ENCODE results near the gene ZBTB32. TPM values are rescaled to one million over a fixed set of nuclear protein-coding genes. Genes with fewer than 3 reads are reported as not detected.

The ZBTB32 gene
- total and polyA plus RNA-seq, 4 donors: 0.47 TPM; not detected in 3

DNA sequence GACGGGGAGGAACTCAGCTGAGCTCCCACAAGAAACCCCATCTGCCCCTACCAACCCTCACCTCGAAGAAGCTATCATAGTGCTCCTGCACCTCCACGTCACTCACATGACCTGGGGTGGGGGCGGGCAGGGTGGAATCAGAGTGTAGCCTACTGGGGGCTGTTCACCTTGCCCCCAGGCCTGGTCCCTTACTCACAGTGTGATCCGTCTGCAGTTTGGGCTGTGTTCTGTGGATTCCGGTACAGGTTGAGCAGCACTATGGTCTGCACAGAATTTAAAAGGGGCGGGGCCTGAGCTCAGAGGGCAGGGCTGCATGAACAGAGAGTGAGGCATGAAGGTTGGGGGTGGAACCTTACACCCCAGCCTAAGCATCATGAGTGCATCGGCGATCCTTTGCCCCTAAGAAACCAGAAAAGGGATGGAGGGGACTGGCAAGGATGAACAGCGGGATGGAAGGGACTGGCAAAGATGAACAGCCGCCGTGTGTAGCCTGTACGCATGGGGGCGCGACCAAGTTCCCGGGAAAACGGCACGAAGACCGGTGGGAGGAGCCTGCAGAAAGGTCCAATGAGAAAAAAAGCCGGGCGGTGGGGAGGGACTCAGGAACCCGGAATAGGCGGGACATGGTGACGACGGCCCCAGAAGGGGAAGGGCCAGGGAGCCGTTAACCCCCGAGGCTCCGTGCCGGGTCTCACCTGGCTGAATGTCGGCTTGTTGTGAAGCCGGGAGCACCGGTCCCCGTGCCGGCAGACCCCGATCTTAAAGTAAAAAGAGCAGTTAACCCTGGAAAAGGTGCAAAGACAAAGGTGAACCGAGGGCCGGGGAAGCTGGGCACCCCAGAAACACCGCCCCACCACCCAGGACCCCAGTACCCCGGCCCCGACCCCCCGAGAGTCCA is 40.3 kb downstream of the ZBTB32 start:
- Histone ChIP-seq H3K4me3 (ENCODE audit: low read depth in 1 of 3, low read length in 3 of 3) (peak overlapping the region; percentile 70 to 82 (median 81)), H3K9me3 (ENCODE audit: control insufficient read depth in 4 of 4, low read length in 3 of 4) (no peaks in the 10 kb centered on the region), H3K9ac (ENCODE audit: low read depth in 1 of 2, low read length in 2 of 2) (peak overlapping the region in 1 of 2 donors; percentile 77), H3K36me3 (ENCODE audit: control insufficient read depth in 4 of 4, insufficient read depth in 3 of 4, low read depth in 1 of 4, low read length in 3 of 4) (peaks cover 0 to 3% (median 0%) of the 10 kb centered on the region in 4 donors), H3K4me1 (ENCODE audit: control insufficient read depth in 4 of 4, insufficient read depth in 4 of 4, low read length in 3 of 4) (peaks cover 6 to 53% (median 37%) of the 10 kb centered on the region in 4 donors), H3K27ac (ENCODE audit: low read depth in 1 of 2, low read length in 2 of 2) (peak overlapping the region; percentile 98 to 99), H3K27me3 (ENCODE audit: control insufficient read depth in 4 of 4, insufficient read depth in 4 of 4, low read length in 3 of 4) (no peaks in the 10 kb centered on the region)
- 11% methylated on average over 41 of the region's 41 CpGs for WGBS
- DNase-seq (ENCODE audit: low spot score): peak; percentile 91
- TF ChIP-seq FOXA1 (IDR thresholded peaks at IDR 0.05) (no peak), FOXA2 (IDR thresholded peaks at IDR 0.05) (no peak), JUND (IDR thresholded peaks at IDR 0.05) (no peak), SP1 (IDR thresholded peaks at IDR 0.05) (peak; percentile 56), MAX (IDR thresholded peaks at IDR 0.05) (no peak), EGR1 (IDR thresholded peaks at IDR 0.05; ENCODE audit: low read depth in 2 of 2) (no peak), TAF1 (conservative IDR thresholded peaks at IDR 0.05) (no peak), HNF4A (conservative IDR thresholded peaks at IDR 0.05) (peak in 1 of 2 donors; percentile 12), HNF4G (IDR thresholded peaks at IDR 0.05) (no peak), YY1 (IDR thresholded peaks at IDR 0.05) (no peak), GABPA (IDR thresholded peaks at IDR 0.05 in 1 of 2, conservative IDR thresholded peaks at IDR 0.05 in 1 of 2) (no peak), ATF3 (IDR thresholded peaks at IDR 0.05) (peak; percentile 32), NR2F2 (IDR thresholded peaks at IDR 0.05) (no peak), RXRA (IDR thresholded peaks at IDR 0.05) (peak in 1 of 2 donors; percentile 6), RAD21 (IDR thresholded peaks at IDR 0.05) (peak; percentile 37 to 53), REST (IDR thresholded peaks at IDR 0.05) (no peak)
- TF ChIP-seq, protein P1, sequence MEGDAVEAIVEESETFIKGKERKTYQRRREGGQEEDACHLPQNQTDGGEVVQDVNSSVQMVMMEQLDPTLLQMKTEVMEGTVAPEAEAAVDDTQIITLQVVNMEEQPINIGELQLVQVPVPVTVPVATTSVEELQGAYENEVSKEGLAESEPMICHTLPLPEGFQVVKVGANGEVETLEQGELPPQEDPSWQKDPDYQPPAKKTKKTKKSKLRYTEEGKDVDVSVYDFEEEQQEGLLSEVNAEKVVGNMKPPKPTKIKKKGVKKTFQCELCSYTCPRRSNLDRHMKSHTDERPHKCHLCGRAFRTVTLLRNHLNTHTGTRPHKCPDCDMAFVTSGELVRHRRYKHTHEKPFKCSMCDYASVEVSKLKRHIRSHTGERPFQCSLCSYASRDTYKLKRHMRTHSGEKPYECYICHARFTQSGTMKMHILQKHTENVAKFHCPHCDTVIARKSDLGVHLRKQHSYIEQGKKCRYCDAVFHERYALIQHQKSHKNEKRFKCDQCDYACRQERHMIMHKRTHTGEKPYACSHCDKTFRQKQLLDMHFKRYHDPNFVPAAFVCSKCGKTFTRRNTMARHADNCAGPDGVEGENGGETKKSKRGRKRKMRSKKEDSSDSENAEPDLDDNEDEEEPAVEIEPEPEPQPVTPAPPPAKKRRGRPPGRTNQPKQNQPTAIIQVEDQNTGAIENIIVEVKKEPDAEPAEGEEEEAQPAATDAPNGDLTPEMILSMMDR (IDR thresholded peaks at IDR 0.05; ENCODE audit: low read depth, low read length, missing input control): peak; percentile 28
- TF ChIP-seq, protein P2, sequence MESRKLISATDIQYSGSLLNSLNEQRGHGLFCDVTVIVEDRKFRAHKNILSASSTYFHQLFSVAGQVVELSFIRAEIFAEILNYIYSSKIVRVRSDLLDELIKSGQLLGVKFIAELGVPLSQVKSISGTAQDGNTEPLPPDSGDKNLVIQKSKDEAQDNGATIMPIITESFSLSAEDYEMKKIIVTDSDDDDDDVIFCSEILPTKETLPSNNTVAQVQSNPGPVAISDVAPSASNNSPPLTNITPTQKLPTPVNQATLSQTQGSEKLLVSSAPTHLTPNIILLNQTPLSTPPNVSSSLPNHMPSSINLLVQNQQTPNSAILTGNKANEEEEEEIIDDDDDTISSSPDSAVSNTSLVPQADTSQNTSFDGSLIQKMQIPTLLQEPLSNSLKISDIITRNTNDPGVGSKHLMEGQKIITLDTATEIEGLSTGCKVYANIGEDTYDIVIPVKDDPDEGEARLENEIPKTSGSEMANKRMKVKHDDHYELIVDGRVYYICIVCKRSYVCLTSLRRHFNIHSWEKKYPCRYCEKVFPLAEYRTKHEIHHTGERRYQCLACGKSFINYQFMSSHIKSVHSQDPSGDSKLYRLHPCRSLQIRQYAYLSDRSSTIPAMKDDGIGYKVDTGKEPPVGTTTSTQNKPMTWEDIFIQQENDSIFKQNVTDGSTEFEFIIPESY (IDR thresholded peaks at IDR 0.05): no peak
